HUES48 (cell line): ENCODE data around the gene SMCR8.
"Not testable (repeated sequence)": the region's sequence is repeated elsewhere in the genome, so short reads cannot be mapped to it uniquely, and the experiment has no call there.

ENCODE experiments used
- H3K27ac ChIP-seq: one replicate; pipeline ENCODE4 v1.7.0; 2013; ENCODE audit warnings: low read depth, low read length, inconsistent platforms
- H3K27me3 ChIP-seq: 2 replicates; pipeline ENCODE4 v1.6.1; 2013; ENCODE audit warnings: mild to moderate bottlenecking, low read length; ENCODE audit not compliant: control insufficient read depth, insufficient read depth
- H3K36me3 ChIP-seq: 2 replicates; pipeline ENCODE4 v1.6.1; 2013; ENCODE audit warnings: low read length; ENCODE audit not compliant: control insufficient read depth, insufficient read depth
- H3K4me1 ChIP-seq: 2 replicates; pipeline ENCODE4 v1.6.1; 2013; ENCODE audit warnings: mild to moderate bottlenecking, low read length; ENCODE audit not compliant: control insufficient read depth, insufficient read depth
- H3K4me3 ChIP-seq: 2 replicates; pipeline ENCODE4 v1.5.1; 2013; ENCODE audit warnings: mild to moderate bottlenecking, low read depth, low read length
- H3K9ac ChIP-seq: 2 replicates; pipeline ENCODE4 v1.6.1; 2013; ENCODE audit warnings: mild to moderate bottlenecking, low read depth, low read length, moderate library complexity
- H3K9me3 ChIP-seq: 2 replicates; pipeline ENCODE4 v1.6.1; 2013; ENCODE audit warnings: low read length; ENCODE audit not compliant: control insufficient read depth, insufficient read depth

Gene SMCR8

GRCh38 chr17:18328643-18329204, 13.6 kb downstream of the SMCR8 start:
- no peaks in the 10 kb centered on the region for H3K9me3 ChIP-seq
- no peaks in the 10 kb centered on the region for H3K4me1 ChIP-seq
- no peak overlapping the region for H3K27ac ChIP-seq
- no peak overlapping the region for H3K9ac ChIP-seq
- H3K36me3 ChIP-seq: peaks cover 59% of the 10 kb centered on the region
- H3K4me3 ChIP-seq: no peak overlapping the region
- H3K27me3 ChIP-seq: no peaks in the 10 kb centered on the region

DNA sequence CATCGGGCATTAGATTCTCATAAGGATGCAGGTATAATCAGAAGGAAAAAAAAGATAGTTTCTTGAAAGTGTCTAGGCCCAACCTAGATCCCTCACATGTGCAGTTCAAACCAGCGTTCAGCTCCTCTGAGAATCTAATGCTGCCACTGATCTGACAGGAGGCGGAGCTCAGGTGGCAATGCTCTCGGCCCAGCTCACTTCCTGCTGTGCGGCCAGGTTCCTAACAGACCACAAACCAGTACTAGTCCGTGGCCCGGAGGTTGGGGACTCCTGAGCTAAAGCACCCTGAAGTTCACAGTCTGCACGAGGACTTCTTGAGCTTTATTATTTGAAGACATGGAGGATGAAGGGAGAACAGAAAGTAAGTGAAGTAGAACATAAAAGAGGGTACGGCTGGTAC, 16.8 kb downstream of the SMCR8 start:
- Histone ChIP-seq H3K9me3 (no peaks in the 10 kb centered on the region), H3K27me3 (no peaks in the 10 kb centered on the region), H3K4me1 (no peaks in the 10 kb centered on the region), H3K27ac (no peak overlapping the region), H3K9ac (no peak overlapping the region), H3K4me3 (no peak overlapping the region), H3K36me3 (peaks cover 66% of the 10 kb centered on the region)

GRCh38 chr17:18332909-18333489, 17.9 kb downstream of the SMCR8 start:
- no peak overlapping the region for H3K9ac ChIP-seq
- H3K27me3 ChIP-seq: no peaks in the 10 kb centered on the region
- H3K27ac ChIP-seq: no peak overlapping the region
- H3K9me3 ChIP-seq: no peaks in the 10 kb centered on the region
- H3K4me1 ChIP-seq: no peaks in the 10 kb centered on the region
- H3K4me3 ChIP-seq: no peak overlapping the region
- peaks cover 63% of the 10 kb centered on the region for H3K36me3 ChIP-seq

DNA sequence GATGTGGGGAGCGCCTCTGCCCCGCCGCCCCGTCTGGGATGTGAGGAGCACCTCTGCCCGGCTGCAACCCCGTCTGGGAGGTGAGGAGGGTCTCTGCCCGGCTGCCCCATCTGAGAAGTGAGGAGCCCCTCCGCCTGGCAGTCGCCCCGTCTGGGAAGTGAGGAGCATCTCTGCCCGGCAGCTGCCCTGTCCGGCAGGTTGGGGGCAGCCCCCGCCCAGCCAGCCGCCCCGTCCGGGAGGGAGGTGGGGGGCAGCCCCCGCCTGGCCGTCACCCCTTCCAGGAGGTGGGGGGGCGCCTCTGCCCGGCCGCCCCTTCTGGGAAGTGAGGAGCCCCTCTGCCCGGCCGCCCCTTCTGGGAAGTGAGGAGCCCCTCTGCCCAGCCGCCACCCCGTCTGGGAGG, 23.1 kb downstream of the SMCR8 start:
- H3K27me3 ChIP-seq, H3K4me3 ChIP-seq, H3K9ac ChIP-seq, H3K27ac ChIP-seq, H3K4me1 ChIP-seq, H3K9me3 ChIP-seq: not testable (repeated sequence)
- peaks cover 72% of the 10 kb centered on the region for H3K36me3 ChIP-seq

DNA sequence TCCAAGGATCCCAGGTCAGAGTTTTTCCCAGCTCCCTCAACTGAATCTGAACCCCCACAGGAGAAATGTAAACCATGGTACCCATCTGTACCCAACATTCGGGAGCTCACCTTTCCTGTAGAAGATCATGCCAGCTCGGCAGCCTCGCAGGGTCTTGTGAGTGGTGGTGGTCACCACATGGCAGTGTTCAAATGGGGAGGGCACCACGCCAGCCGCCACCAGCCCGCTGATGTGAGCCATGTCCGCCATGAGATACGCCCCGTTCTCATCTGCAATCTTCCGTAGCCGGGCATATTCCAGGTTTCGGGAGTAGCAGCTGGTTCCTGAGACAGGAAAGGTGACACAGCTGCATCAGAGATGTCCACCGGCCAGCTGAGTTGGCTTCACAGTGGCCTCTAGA, 24.8 kb downstream of the SMCR8 start:
- Histone ChIP-seq H3K4me1 (no peaks in the 10 kb centered on the region), H3K27me3 (no peaks in the 10 kb centered on the region), H3K36me3 (peaks cover 76% of the 10 kb centered on the region), H3K27ac (no peak overlapping the region), H3K9me3 (peaks cover 9% of the 10 kb centered on the region; the same call in 1 of the 2 replicates), H3K9ac (no peak overlapping the region), H3K4me3 (no peak overlapping the region)

GRCh38 chr17:18344021-18344420, 28.9 kb downstream of the SMCR8 start:
- Histone ChIP-seq H3K36me3 (peaks cover 90% of the 10 kb centered on the region), H3K9ac (no peak overlapping the region), H3K4me1 (no peaks in the 10 kb centered on the region), H3K27me3 (no peaks in the 10 kb centered on the region), H3K9me3 (peaks cover 9% of the 10 kb centered on the region; the same call in 1 of the 2 replicates), H3K27ac (no peak overlapping the region), H3K4me3 (no peak overlapping the region)

DNA sequence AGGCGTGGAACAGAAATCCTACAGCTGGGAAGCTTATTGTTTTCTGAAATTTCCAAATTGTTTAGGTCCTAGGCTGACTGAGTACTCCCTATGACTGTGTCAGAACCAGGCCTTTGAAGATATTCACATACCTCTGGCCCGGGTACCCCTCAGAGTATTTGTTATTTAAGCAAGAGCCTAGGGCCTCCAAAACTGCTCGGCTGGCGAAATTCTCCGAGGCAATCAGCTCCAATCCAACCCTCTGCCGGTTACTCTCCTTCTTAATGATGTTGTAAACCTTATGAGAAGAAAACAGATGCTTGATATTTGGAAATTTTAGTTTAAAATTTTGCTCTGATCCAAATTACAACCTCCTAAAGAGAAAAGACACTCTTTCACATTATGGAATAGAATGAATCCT, 38.4 kb downstream of the SMCR8 start:
- Histone ChIP-seq H3K36me3 (peaks cover 66% of the 10 kb centered on the region), H3K27me3 (no peaks in the 10 kb centered on the region), H3K9ac (no peak overlapping the region), H3K9me3 (no peaks in the 10 kb centered on the region), H3K4me1 (no peaks in the 10 kb centered on the region), H3K4me3 (no peak overlapping the region), H3K27ac (no peak overlapping the region)

DNA sequence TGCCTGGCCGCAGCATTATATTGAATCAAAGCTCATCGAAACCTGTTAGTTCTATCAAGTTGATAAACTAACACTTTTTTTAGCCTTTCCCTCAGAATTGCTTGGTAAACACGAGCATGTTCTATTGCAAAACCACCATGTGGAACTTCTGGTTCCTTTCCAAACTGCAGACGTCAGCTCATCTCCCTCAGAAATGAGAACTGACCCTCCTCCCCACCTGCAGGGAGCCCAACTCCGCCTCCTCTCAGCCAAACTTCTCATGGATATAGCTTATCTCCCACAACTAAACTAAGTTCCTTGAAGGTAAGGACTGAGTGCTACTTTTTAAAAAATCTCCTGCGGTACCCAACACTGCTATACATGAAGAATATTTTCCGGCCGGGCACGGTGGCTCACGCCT, 41.5 kb downstream of the SMCR8 start:
- H3K36me3 ChIP-seq: peaks cover 65% of the 10 kb centered on the region
- no peaks in the 10 kb centered on the region for H3K27me3 ChIP-seq
- no peak overlapping the region for H3K9ac ChIP-seq
- no peaks in the 10 kb centered on the region for H3K4me1 ChIP-seq
- no peak overlapping the region for H3K4me3 ChIP-seq
- H3K27ac ChIP-seq: no peak overlapping the region
- H3K9me3 ChIP-seq: no peaks in the 10 kb centered on the region

- H3K36me3 ChIP-seq: peaks cover 36% of the 10 kb centered on the region
- no peaks in the 10 kb centered on the region for H3K27me3 ChIP-seq
- no peak overlapping the region for H3K27ac ChIP-seq
- no peak overlapping the region for H3K9ac ChIP-seq
- H3K4me3 ChIP-seq: no peak overlapping the region
- no peaks in the 10 kb centered on the region for H3K9me3 ChIP-seq
- H3K4me1 ChIP-seq: no peaks in the 10 kb centered on the region
Observed at GRCh38 chr17:18360518-18360917, 45.4 kb downstream of the SMCR8 start.

GRCh38 chr17:18361837-18362697, 47.0 kb downstream of the SMCR8 start:
- Histone ChIP-seq H3K27me3 (no peaks in the 10 kb centered on the region), H3K4me1 (no peaks in the 10 kb centered on the region), H3K36me3 (peaks cover 23% of the 10 kb centered on the region), H3K9me3 (no peaks in the 10 kb centered on the region), H3K9ac (peak overlapping the region; percentile 75; the same call in 1 of the 2 replicates), H3K27ac (no peak overlapping the region), H3K4me3 (peak overlapping the region; percentile 83)

GRCh38 chr17:18362698-18363100, 47.6 kb downstream of the SMCR8 start:
- no peaks in the 10 kb centered on the region for H3K4me1 ChIP-seq
- H3K27ac ChIP-seq: peak overlapping the region; percentile 51
- peak overlapping the region; percentile 75 for H3K9ac ChIP-seq
- H3K27me3 ChIP-seq: no peaks in the 10 kb centered on the region
- H3K36me3 ChIP-seq: peaks cover 19% of the 10 kb centered on the region
- H3K9me3 ChIP-seq: no peaks in the 10 kb centered on the region
- H3K4me3 ChIP-seq: peak overlapping the region; percentile 83
